Measurements from ENCODE around the gene FUT8.

Gene FUT8

GRCh38 chr14:65428691-65429090, 16.2 kb downstream of the FUT8 start:
- Histone ChIP-seq H3K79me2 (peaks cover 9% of the 10 kb centered on the region), H3K4me3 (ENCODE audit: low read depth, low read length) (no peak overlapping the region), H3K4me2 (ENCODE audit: low read length) (no peak overlapping the region), H3K27ac (no peak overlapping the region), H2AFZ (no peak overlapping the region), H3K36me3 (ENCODE audit: control insufficient read depth, insufficient read depth, low read length) (no peaks in the 10 kb centered on the region), H3K27me3 (ENCODE audit: control insufficient read depth, insufficient read depth, low read length) (no peaks in the 10 kb centered on the region), H3K4me1 (peaks cover 3% of the 10 kb centered on the region), H3K9ac (no peak overlapping the region), H3K9me3 (ENCODE audit: control insufficient read depth, low read length) (no peaks in the 10 kb centered on the region)
- TF ChIP-seq CTCF (IDR thresholded peaks at IDR 0.05): no peak

GRCh38 chr14:65429757-65430156, 17.2 kb downstream of the FUT8 start:
- H3K79me2 ChIP-seq: peaks cover 6% of the 10 kb centered on the region

GRCh38 chr14:65431245-65431644, 18.7 kb downstream of the FUT8 start:
- no peak overlapping the region for H3K4me3 ChIP-seq (ENCODE audit: low read depth, low read length)
- no peaks in the 10 kb centered on the region for H3K9me3 ChIP-seq (ENCODE audit: control insufficient read depth, low read length)
- H3K4me2 ChIP-seq (ENCODE audit: low read length): no peak overlapping the region
- H3K9ac ChIP-seq: no peak overlapping the region
- TF ChIP-seq CTCF (IDR thresholded peaks at IDR 0.05): no peak
- H3K4me1 ChIP-seq: peaks cover 6% of the 10 kb centered on the region
- no peak overlapping the region for H2AFZ ChIP-seq
- no peak overlapping the region for H3K27ac ChIP-seq
- no peaks in the 10 kb centered on the region for H3K36me3 ChIP-seq (ENCODE audit: control insufficient read depth, insufficient read depth, low read length)
- no peaks in the 10 kb centered on the region for H3K27me3 ChIP-seq (ENCODE audit: control insufficient read depth, insufficient read depth, low read length)
- H3K79me2 ChIP-seq: peaks cover 7% of the 10 kb centered on the region

More at GRCh38 chr14:65429757-65430156, 17.2 kb downstream of the FUT8 start:
- no peak for TF ChIP-seq CTCF (IDR thresholded peaks at IDR 0.05)
- Histone ChIP-seq H3K9ac (no peak overlapping the region), H2AFZ (no peak overlapping the region), H3K9me3 (ENCODE audit: control insufficient read depth, low read length) (no peaks in the 10 kb centered on the region), H3K4me1 (peaks cover 6% of the 10 kb centered on the region), H3K4me3 (ENCODE audit: low read depth, low read length) (no peak overlapping the region), H3K36me3 (ENCODE audit: control insufficient read depth, insufficient read depth, low read length) (no peaks in the 10 kb centered on the region), H3K4me2 (ENCODE audit: low read length) (no peak overlapping the region), H3K27ac (no peak overlapping the region), H3K27me3 (ENCODE audit: control insufficient read depth, insufficient read depth, low read length) (no peaks in the 10 kb centered on the region)

- no peak for TF ChIP-seq CTCF (IDR thresholded peaks at IDR 0.05)
- Histone ChIP-seq H3K4me3 (ENCODE audit: low read depth, low read length) (no peak overlapping the region), H3K79me2 (peaks cover 4% of the 10 kb centered on the region), H2AFZ (no peak overlapping the region), H3K4me2 (ENCODE audit: low read length) (no peak overlapping the region), H3K27me3 (ENCODE audit: control insufficient read depth, insufficient read depth, low read length) (no peaks in the 10 kb centered on the region), H3K36me3 (ENCODE audit: control insufficient read depth, insufficient read depth, low read length) (no peaks in the 10 kb centered on the region), H3K9me3 (ENCODE audit: control insufficient read depth, low read length) (no peaks in the 10 kb centered on the region), H3K9ac (no peak overlapping the region), H3K4me1 (peaks cover 6% of the 10 kb centered on the region), H3K27ac (no peak overlapping the region)
These were observed 19.4 kb downstream of the FUT8 start for GRCh38 chr14:65431951-65432350.

- H3K9ac ChIP-seq: no peak overlapping the region
- peaks cover 6% of the 10 kb centered on the region for H3K4me1 ChIP-seq
- no peak overlapping the region for H3K27ac ChIP-seq
- H3K4me3 ChIP-seq (ENCODE audit: low read depth, low read length): no peak overlapping the region
- H3K79me2 ChIP-seq: peaks cover 4% of the 10 kb centered on the region
- TF ChIP-seq CTCF (IDR thresholded peaks at IDR 0.05): no peak
- no peak overlapping the region for H2AFZ ChIP-seq
- no peaks in the 10 kb centered on the region for H3K9me3 ChIP-seq (ENCODE audit: control insufficient read depth, low read length)
- H3K36me3 ChIP-seq (ENCODE audit: control insufficient read depth, insufficient read depth, low read length): no peaks in the 10 kb centered on the region
- H3K4me2 ChIP-seq (ENCODE audit: low read length): no peak overlapping the region
- H3K27me3 ChIP-seq (ENCODE audit: control insufficient read depth, insufficient read depth, low read length): no peaks in the 10 kb centered on the region
These were observed 19.9 kb downstream of the FUT8 start for GRCh38 chr14:65432361-65432948.
